Neutrophil (primary cell): ENCODE results near the gene SEMA3A.

Source experiments
- H3K27ac ChIP-seq: fragments of 200-600 bp; sonication (generic); 2 replicates; pipeline ENCODE4 v1.5.1; 2016; ENCODE audit warnings: mild to moderate bottlenecking, moderate library complexity
- H3K27me3 ChIP-seq: fragments of 200-600 bp; sonication (generic); 2 replicates; pipeline ENCODE4 v1.6.0; 2016; ENCODE audit warnings: mild to moderate bottlenecking
- H3K36me3 ChIP-seq: fragments of 200-600 bp; sonication (generic); 2 replicates; pipeline ENCODE4 v1.5.1; 2017
- H3K4me1 ChIP-seq, 2 experiments: fragments of 200-600 bp in 1 of 2; sonication (generic) in 1 of 2; 1 replicate in 1 of 2; 2 replicates in 1 of 2; pipeline versions ENCODE4 v1.5.1 to v1.6.1; 2013 to 2016; ENCODE audit warnings: low read depth in 1 of 2, low read length in 1 of 2, mild to moderate bottlenecking in 1 of 2, moderate library complexity in 1 of 2; ENCODE audit not compliant: control insufficient read depth in 1 of 2, insufficient read depth in 1 of 2
- H3K4me3 ChIP-seq, 2 experiments: fragments of 200-600 bp in 1 of 2; sonication (generic) in 1 of 2; 1 replicate in 1 of 2; 2 replicates in 1 of 2; pipeline ENCODE4 v1.5.1; 2013 to 2016; ENCODE audit warnings: low read depth in 1 of 2, low read length in 1 of 2, mild to moderate bottlenecking in 1 of 2, moderate library complexity in 1 of 2
- H3K9me3 ChIP-seq: fragments of 200-600 bp; sonication (generic); 2 replicates; pipeline ENCODE4 v1.5.1; 2016
- TF ChIP-seq, protein P1 (sequence below): fragments of 200-600 bp; sonication (generic); IDR thresholded peaks from 2 replicates; pipeline ENCODE4 v1.5.1; 2016; ENCODE audit warnings: antibody characterized with exemption

Gene SEMA3A

DNA sequence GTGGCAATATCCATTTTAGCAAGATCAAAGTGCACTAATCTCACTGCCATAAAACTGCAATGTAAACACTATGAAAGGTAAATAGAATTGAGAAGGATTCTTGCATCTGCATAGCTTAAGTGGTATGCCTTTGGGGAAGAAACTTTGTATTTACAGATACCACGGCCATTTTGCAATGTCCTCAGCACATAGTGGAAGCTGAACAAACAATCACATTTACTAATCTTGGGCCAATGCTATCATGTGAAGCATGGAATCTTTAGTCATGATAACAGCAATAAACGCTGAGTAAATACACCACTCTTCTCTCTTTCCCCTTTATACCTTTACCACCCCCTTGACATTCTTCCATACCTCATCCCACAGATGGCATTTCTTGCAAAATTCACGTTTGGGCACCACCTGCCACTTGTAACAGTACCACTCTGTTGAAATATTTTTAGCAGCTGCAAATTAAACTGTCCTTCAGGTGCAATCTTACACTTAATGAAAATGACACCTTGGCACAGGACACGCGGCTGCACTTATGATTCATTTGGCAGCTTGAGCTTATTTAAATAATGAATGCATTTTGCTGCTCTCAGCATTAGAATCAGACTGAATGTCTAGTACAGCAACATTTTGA, 171.8 kb downstream of the SEMA3A start:
- Histone ChIP-seq H3K27ac (no peak overlapping the region), H3K27me3 (no peaks in the 10 kb centered on the region), H3K4me3 (no peak overlapping the region), H3K4me1 (no peaks in the 10 kb centered on the region), H3K36me3 (no peaks in the 10 kb centered on the region), H3K9me3 (no peaks in the 10 kb centered on the region)
- TF ChIP-seq, protein P1, sequence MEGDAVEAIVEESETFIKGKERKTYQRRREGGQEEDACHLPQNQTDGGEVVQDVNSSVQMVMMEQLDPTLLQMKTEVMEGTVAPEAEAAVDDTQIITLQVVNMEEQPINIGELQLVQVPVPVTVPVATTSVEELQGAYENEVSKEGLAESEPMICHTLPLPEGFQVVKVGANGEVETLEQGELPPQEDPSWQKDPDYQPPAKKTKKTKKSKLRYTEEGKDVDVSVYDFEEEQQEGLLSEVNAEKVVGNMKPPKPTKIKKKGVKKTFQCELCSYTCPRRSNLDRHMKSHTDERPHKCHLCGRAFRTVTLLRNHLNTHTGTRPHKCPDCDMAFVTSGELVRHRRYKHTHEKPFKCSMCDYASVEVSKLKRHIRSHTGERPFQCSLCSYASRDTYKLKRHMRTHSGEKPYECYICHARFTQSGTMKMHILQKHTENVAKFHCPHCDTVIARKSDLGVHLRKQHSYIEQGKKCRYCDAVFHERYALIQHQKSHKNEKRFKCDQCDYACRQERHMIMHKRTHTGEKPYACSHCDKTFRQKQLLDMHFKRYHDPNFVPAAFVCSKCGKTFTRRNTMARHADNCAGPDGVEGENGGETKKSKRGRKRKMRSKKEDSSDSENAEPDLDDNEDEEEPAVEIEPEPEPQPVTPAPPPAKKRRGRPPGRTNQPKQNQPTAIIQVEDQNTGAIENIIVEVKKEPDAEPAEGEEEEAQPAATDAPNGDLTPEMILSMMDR: no peak

GRCh38 chr7:84022009-84022408, 172.6 kb downstream of the SEMA3A start:
- no peak overlapping the region for H3K4me3 ChIP-seq
- no peaks in the 10 kb centered on the region for H3K4me1 ChIP-seq
- TF ChIP-seq, protein P1: no peak

GRCh38 chr7:84021292-84021908, 173.2 kb downstream of the SEMA3A start:
- TF ChIP-seq, protein P1: no peak
- Histone ChIP-seq H3K36me3 (no peaks in the 10 kb centered on the region), H3K27me3 (no peaks in the 10 kb centered on the region), H3K27ac (no peak overlapping the region), H3K9me3 (no peaks in the 10 kb centered on the region), H3K4me1 (no peaks in the 10 kb centered on the region), H3K4me3 (no peak overlapping the region)

More at GRCh38 chr7:84022009-84022408, 172.6 kb downstream of the SEMA3A start:
- Histone ChIP-seq H3K36me3 (no peaks in the 10 kb centered on the region), H3K27ac (no peak overlapping the region), H3K9me3 (no peaks in the 10 kb centered on the region), H3K27me3 (no peaks in the 10 kb centered on the region)

GRCh38 chr7:84017651-84018050, 176.9 kb downstream of the SEMA3A start:
- no peaks in the 10 kb centered on the region for H3K36me3 ChIP-seq
- TF ChIP-seq, protein P1: no peak
- H3K9me3 ChIP-seq: no peaks in the 10 kb centered on the region
- H3K27me3 ChIP-seq: no peaks in the 10 kb centered on the region
- H3K27ac ChIP-seq: no peak overlapping the region
- H3K4me1 ChIP-seq: no peaks in the 10 kb centered on the region
- no peak overlapping the region for H3K4me3 ChIP-seq

- Histone ChIP-seq H3K27me3 (no peaks in the 10 kb centered on the region), H3K9me3 (no peaks in the 10 kb centered on the region), H3K4me3 (no peak overlapping the region), H3K36me3 (no peaks in the 10 kb centered on the region), H3K4me1 (no peaks in the 10 kb centered on the region), H3K27ac (no peak overlapping the region)
- TF ChIP-seq, protein P1: no peak
These were observed 180.9 kb downstream of the SEMA3A start for GRCh38 chr7:84013616-84014240.
